Astrocyte (in vitro differentiated cells and primary cell): ENCODE measurements around the gene LAYN. TPM values are rescaled to one million over a fixed set of nuclear protein-coding genes. Genes with fewer than 3 reads are reported as not detected.

Source experiments
- DNase-seq: peaks from one replicate; pipeline ENCODE4 v3.0.0-alpha.2; 2010; ENCODE audit warnings: low read depth
- FAIRE-seq: peaks from 2 replicates; lab custom pipeline; 2011; peaks lifted over from hg19 to GRCh38; lab: Jason Lieb, UNC
- H2AFZ ChIP-seq: 2 replicates; pipeline ENCODE4 v1.6.0; 2012; ENCODE audit warnings: low read depth, low read length, inconsistent platforms
- H3K27ac ChIP-seq: 2 replicates; pipeline ENCODE4 v1.5.1; 2011; ENCODE audit warnings: low read depth, low read length, inconsistent platforms
- H3K27me3 ChIP-seq: 2 replicates; pipeline ENCODE4 v1.6.0; 2011; ENCODE audit warnings: low read length, inconsistent platforms; ENCODE audit not compliant: insufficient read depth
- H3K36me3 ChIP-seq: 2 replicates; pipeline ENCODE4 v1.5.1; 2011; ENCODE audit warnings: low read length, inconsistent platforms; ENCODE audit not compliant: insufficient read depth
- H3K4me1 ChIP-seq: 2 replicates; pipeline ENCODE4 v1.5.1; 2011; ENCODE audit warnings: low read length, inconsistent platforms; ENCODE audit not compliant: insufficient read depth
- H3K4me2 ChIP-seq: 2 replicates; pipeline ENCODE4 v1.6.0; 2012; ENCODE audit warnings: low read length, inconsistent platforms
- H3K4me3 ChIP-seq: 2 replicates; pipeline ENCODE4 v1.5.1; 2011; ENCODE audit warnings: low read depth, mild to moderate bottlenecking, low read length, inconsistent platforms; ENCODE audit not compliant: insufficient read depth
- H3K79me2 ChIP-seq: 2 replicates; pipeline ENCODE4 v1.6.0; 2012; ENCODE audit warnings: mild to moderate bottlenecking, low read length, inconsistent platforms; ENCODE audit not compliant: insufficient read depth
- H3K9ac ChIP-seq: 2 replicates; pipeline ENCODE4 v1.6.0; 2012; ENCODE audit warnings: mild to moderate bottlenecking, low read length, inconsistent platforms
- H3K9me3 ChIP-seq: 2 replicates; pipeline ENCODE4 v1.5.1; 2012; ENCODE audit warnings: low read depth, mild to moderate bottlenecking, low read length, inconsistent platforms; ENCODE audit not compliant: insufficient read depth
- H4K20me1 ChIP-seq: 2 replicates; pipeline ENCODE4 v1.6.0; 2012; ENCODE audit warnings: low read length, inconsistent platforms; ENCODE audit not compliant: insufficient read depth
- H3K27ac Mint-ChIP-seq: one replicate; pipeline ENCODE4 v1.8.0; 2021; ENCODE audit warnings: mild to moderate bottlenecking, mixed read lengths; ENCODE audit not compliant: unreplicated experiment
- H3K27me3 Mint-ChIP-seq: one replicate; pipeline ENCODE4 v1.8.0; 2021; ENCODE audit warnings: low read depth, mixed read lengths; ENCODE audit not compliant: unreplicated experiment
- H3K36me3 Mint-ChIP-seq: one replicate; pipeline ENCODE4 v1.8.0; 2021; ENCODE audit warnings: low read depth, mixed read lengths; ENCODE audit not compliant: unreplicated experiment
- H3K4me1 Mint-ChIP-seq: one replicate; pipeline ENCODE4 v1.8.0; 2021; ENCODE audit warnings: low read depth, mixed read lengths; ENCODE audit not compliant: unreplicated experiment
- H3K4me3 Mint-ChIP-seq: one replicate; pipeline ENCODE4 v1.8.0; 2021; ENCODE audit warnings: mild to moderate bottlenecking, moderate library complexity, mixed read lengths; ENCODE audit not compliant: unreplicated experiment
- H3K9me3 Mint-ChIP-seq: one replicate; pipeline ENCODE4 v1.8.0; 2021; ENCODE audit warnings: mild to moderate bottlenecking, mixed read lengths; ENCODE audit not compliant: unreplicated experiment
- EZH2 ChIP-seq: IDR thresholded peaks from 2 replicates; pipeline ENCODE4 v1.6.1; 2012; ENCODE audit warnings: mild to moderate bottlenecking, low read length, inconsistent platforms; ENCODE audit not compliant: insufficient read depth
- total RNA-seq: library from RNA; stranded (reverse); gene quantifications from 2 replicates; pipeline ENCODE4 v1.2.1, GENCODE V29; 2021
- TF ChIP-seq, protein P1 (sequence below): IDR thresholded peaks from 2 replicates; pipeline ENCODE4 v1.5.1; 2011; ENCODE audit warnings: low read depth, mild to moderate bottlenecking, inconsistent platforms, low read length, moderate library complexity; ENCODE audit not compliant: insufficient read depth

Gene LAYN
- total RNA-seq, 1 donor from 2014 or later: 54.5 TPM

GRCh38 chr11:111510311-111510710 lies 30.2 kb upstream of the LAYN start:
- no peaks in the 10 kb centered on the region for H4K20me1 ChIP-seq
- no peak overlapping the region for H3K4me3 ChIP-seq
- no peak overlapping the region for H2AFZ ChIP-seq
- Mint-ChIP-seq H3K4me3 (no peak overlapping the region), H3K9me3 (peaks cover 1% of the 10 kb centered on the region), H3K27ac (peak overlapping the region; percentile 82), H3K4me1 (peaks cover 11% of the 10 kb centered on the region), H3K27me3 (peaks cover 8% of the 10 kb centered on the region), H3K36me3 (no peaks in the 10 kb centered on the region)
- H3K4me1 ChIP-seq: peaks cover 3% of the 10 kb centered on the region
- H3K36me3 ChIP-seq: no peaks in the 10 kb centered on the region
- FAIRE-seq (no peak), DNase-seq (no peak)
- H3K27me3 ChIP-seq: no peaks in the 10 kb centered on the region
- H3K9me3 ChIP-seq: no peaks in the 10 kb centered on the region
- no peaks in the 10 kb centered on the region for H3K79me2 ChIP-seq
- TF ChIP-seq, protein P1, sequence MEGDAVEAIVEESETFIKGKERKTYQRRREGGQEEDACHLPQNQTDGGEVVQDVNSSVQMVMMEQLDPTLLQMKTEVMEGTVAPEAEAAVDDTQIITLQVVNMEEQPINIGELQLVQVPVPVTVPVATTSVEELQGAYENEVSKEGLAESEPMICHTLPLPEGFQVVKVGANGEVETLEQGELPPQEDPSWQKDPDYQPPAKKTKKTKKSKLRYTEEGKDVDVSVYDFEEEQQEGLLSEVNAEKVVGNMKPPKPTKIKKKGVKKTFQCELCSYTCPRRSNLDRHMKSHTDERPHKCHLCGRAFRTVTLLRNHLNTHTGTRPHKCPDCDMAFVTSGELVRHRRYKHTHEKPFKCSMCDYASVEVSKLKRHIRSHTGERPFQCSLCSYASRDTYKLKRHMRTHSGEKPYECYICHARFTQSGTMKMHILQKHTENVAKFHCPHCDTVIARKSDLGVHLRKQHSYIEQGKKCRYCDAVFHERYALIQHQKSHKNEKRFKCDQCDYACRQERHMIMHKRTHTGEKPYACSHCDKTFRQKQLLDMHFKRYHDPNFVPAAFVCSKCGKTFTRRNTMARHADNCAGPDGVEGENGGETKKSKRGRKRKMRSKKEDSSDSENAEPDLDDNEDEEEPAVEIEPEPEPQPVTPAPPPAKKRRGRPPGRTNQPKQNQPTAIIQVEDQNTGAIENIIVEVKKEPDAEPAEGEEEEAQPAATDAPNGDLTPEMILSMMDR: no peak
- no peak for TF ChIP-seq EZH2
- no peak overlapping the region for H3K9ac ChIP-seq
- H3K27ac ChIP-seq: no peak overlapping the region
- no peak overlapping the region for H3K4me2 ChIP-seq

GRCh38 chr11:111512296-111513239 lies 28.0 kb upstream of the LAYN start, which contains the start of gene BTG4:
Gene BTG4 (minus strand): TSS chr11:111512386. CDS start chr11:111498776, 13,610 bp downstream.
- Mint-ChIP-seq H3K4me3 (peak within 1 kb of the TSS; percentile 81), H3K27ac (peak within 1 kb of the TSS; percentile 85), H3K27me3 (peaks cover 8% of the 10 kb centered on the region), H3K36me3 (no peaks in the 10 kb centered on the region), H3K4me1 (peaks cover 11% of the 10 kb centered on the region), H3K9me3 (peaks cover 1% of the 10 kb centered on the region)
- no peak for FAIRE-seq
- TF ChIP-seq EZH2: no peak
- TF ChIP-seq, protein P1: no peak
- Histone ChIP-seq H3K27ac (no peak within 1 kb of the TSS), H2AFZ (peak within 1 kb of the TSS; percentile 90), H3K4me1 (peaks cover 3% of the 10 kb centered on the region), H3K4me2 (peak within 1 kb of the TSS; percentile 82), H4K20me1 (no peaks in the 10 kb centered on the region), H3K9ac (peak within 1 kb of the TSS; percentile 60), H3K9me3 (no peaks in the 10 kb centered on the region), H3K79me2 (no peaks in the 10 kb centered on the region), H3K4me3 (peak within 1 kb of the TSS; percentile 53), H3K27me3 (no peaks in the 10 kb centered on the region), H3K36me3 (no peaks in the 10 kb centered on the region)
- no peak for DNase-seq
